Progenitor cell of endocrine pancreas (in vitro differentiated cells): ENCODE results near the gene C16orf74. TPM values are rescaled to one million over a fixed set of nuclear protein-coding genes. Genes with fewer than 3 reads are reported as not detected.

Source experiments
- DNase-seq: peaks from one replicate; pipeline ENCODE4 v3.0.0; 2021; ENCODE audit warnings: low spot score; ENCODE audit not compliant: unreplicated experiment
- H3K27ac Mint-ChIP-seq: 2 replicates; pipeline ENCODE4 v1.8.0; 2021; ENCODE audit warnings: mild to moderate bottlenecking, moderate library complexity, mixed read lengths
- H3K27me3 Mint-ChIP-seq: 2 replicates; pipeline ENCODE4 v1.8.0; 2021; ENCODE audit warnings: mixed read lengths
- H3K36me3 Mint-ChIP-seq: 2 replicates; pipeline ENCODE4 v1.8.0; 2022; ENCODE audit warnings: mixed read lengths; ENCODE audit not compliant: insufficient read depth
- H3K4me1 Mint-ChIP-seq: 2 replicates; pipeline ENCODE4 v1.8.0; 2021; ENCODE audit warnings: low read depth, mixed read lengths
- H3K4me3 Mint-ChIP-seq: 2 replicates; pipeline ENCODE4 v1.8.0; 2021; ENCODE audit warnings: low read depth, mild to moderate bottlenecking, moderate library complexity, mixed read lengths
- H3K9me3 Mint-ChIP-seq: 2 replicates; pipeline ENCODE4 v1.8.0; 2021; ENCODE audit warnings: low read depth, mixed read lengths
- CTCF ChIP-seq: fragments of 200-600 bp; sonication (generic); IDR thresholded peaks from one replicate; pipeline ENCODE4 v1.5.0; 2021; ENCODE audit warnings: antibody characterized with exemption, mild to moderate bottlenecking; ENCODE audit not compliant: unreplicated experiment
- total RNA-seq: library from RNA; stranded (reverse); gene quantifications from 2 replicates; pipeline ENCODE4 v1.2.1, GENCODE V29; 2021

Gene C16orf74
- total RNA-seq, 1 donor from 2014 or later: 0.65 TPM

DNA sequence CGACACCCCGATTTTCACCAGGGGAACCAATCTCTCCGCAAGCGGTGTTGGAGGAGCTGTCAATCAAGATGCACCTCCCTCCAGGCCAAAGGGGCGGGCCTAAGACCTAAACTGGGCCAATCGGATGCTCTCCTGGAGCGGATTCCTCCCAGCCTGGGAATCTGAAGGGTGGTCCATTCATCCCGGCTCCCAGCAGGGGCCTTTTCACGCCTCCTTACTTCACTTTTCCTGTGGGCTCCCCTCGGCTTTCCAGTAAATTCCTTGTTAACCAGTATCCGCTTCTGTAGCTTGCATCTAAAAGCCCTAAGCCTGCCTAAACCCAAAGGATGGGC, 17.1 kb downstream of the C16orf74 start:
- Mint-ChIP-seq H3K27ac (no peak overlapping the region), H3K4me3 (no peak overlapping the region), H3K27me3 (peaks cover 20% of the 10 kb centered on the region), H3K9me3 (no peaks in the 10 kb centered on the region), H3K36me3 (no peaks in the 10 kb centered on the region), H3K4me1 (no peaks in the 10 kb centered on the region)
- no peak for DNase-seq
- TF ChIP-seq CTCF: no peak

GRCh38 chr16:85733155-85733838, 17.6 kb downstream of the C16orf74 start:
- TF ChIP-seq CTCF: no peak
- H3K27ac Mint-ChIP-seq: no peak overlapping the region

DNA sequence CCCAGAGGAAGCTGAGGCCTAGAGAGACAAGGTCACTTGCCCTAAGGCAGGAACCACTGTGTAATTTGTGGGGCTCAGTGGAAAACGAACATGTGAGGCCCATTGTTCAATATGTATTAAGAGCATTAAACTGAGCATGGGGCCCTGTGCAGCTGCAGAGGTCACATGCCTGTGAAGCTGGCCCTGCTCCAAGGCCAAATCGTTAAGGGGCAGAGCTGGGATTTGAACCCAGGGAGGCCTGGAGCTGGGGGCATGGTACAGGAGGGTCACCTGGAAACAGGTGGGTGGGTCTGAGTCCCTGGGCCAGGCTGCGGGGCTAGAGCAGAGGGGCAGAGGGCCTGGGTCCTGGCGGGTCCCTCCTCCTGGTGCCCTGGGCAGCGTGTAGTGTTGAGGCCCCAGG, 19.7 kb downstream of the C16orf74 start:
- Mint-ChIP-seq H3K4me3 (no peak overlapping the region), H3K4me1 (no peaks in the 10 kb centered on the region)

More at GRCh38 chr16:85733155-85733838, 17.6 kb downstream of the C16orf74 start:
- Mint-ChIP-seq H3K27me3 (peaks cover 20% of the 10 kb centered on the region), H3K4me1 (no peaks in the 10 kb centered on the region), H3K4me3 (no peak overlapping the region), H3K9me3 (no peaks in the 10 kb centered on the region), H3K36me3 (no peaks in the 10 kb centered on the region)
- no peak for DNase-seq

DNA sequence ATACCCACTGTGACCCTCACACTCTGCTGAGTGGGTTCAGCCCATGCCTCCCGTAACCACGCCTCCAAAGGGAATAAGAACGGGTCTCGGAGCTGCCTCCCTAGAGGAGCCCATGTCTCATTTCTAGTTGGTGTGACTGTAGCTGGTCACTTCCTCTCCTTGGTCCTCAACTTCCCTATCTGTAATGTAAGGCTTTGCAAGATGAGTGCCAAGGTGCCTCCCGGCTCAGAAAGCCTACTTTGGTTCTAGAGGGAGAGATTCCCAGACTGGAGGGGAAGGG, 20.8 kb downstream of the C16orf74 start:
- Mint-ChIP-seq H3K27me3 (peaks cover 30% of the 10 kb centered on the region), H3K4me3 (no peak overlapping the region), H3K27ac (no peak overlapping the region), H3K36me3 (no peaks in the 10 kb centered on the region), H3K9me3 (no peaks in the 10 kb centered on the region), H3K4me1 (no peaks in the 10 kb centered on the region)
- DNase-seq: no peak
- no peak for TF ChIP-seq CTCF

More for the DNA sequence above, 19.7 kb downstream of the C16orf74 start:
- no peak for DNase-seq
- Mint-ChIP-seq H3K27ac (no peak overlapping the region), H3K27me3 (peaks cover 29% of the 10 kb centered on the region), H3K9me3 (no peaks in the 10 kb centered on the region), H3K36me3 (no peaks in the 10 kb centered on the region)
- no peak for TF ChIP-seq CTCF

DNA sequence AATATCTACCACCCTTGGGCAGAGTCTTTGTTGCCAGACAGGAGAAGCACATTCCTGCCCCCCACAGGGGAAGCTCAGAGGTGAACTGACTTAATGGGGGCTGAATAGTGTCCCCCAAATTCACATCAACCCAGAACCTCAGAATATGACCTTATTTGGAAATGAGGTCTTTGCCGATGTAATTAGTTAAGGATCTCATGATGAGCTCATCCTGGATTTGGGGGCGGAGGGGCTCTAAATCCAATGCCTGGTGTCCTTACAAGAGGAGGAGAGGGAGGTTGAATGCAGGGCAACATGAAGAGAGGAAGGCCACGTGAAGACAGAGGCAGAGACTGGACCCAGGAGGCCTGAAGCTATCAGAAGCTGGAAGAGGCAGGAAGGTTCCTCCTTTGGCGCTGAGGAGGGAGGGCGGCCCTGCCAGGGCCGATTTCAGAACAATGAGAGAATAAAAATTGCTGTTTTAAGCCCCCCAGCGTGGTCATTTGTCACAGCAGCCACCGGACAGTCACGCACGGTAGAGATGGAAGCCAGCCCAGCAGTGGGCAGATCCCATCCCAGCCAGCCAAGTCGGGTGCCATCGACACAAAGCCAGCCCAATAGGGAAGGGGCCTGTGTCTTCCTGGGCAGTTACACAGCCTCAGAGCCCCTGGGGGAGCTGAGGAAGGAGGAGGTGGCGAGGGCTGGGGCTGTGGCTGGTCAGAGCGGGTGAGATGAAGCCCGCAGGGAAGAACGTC, 21.3 kb downstream of the C16orf74 start:
- no peaks in the 10 kb centered on the region for H3K4me1 Mint-ChIP-seq
- H3K9me3 Mint-ChIP-seq: no peaks in the 10 kb centered on the region
- no peak overlapping the region for H3K4me3 Mint-ChIP-seq
- H3K27me3 Mint-ChIP-seq: peaks cover 31% of the 10 kb centered on the region
- no peak overlapping the region for H3K27ac Mint-ChIP-seq
- no peaks in the 10 kb centered on the region for H3K36me3 Mint-ChIP-seq
- DNase-seq: no peak
- no peak for TF ChIP-seq CTCF
